ENCODE data around the gene TANGO2.

Gene TANGO2

DNA sequence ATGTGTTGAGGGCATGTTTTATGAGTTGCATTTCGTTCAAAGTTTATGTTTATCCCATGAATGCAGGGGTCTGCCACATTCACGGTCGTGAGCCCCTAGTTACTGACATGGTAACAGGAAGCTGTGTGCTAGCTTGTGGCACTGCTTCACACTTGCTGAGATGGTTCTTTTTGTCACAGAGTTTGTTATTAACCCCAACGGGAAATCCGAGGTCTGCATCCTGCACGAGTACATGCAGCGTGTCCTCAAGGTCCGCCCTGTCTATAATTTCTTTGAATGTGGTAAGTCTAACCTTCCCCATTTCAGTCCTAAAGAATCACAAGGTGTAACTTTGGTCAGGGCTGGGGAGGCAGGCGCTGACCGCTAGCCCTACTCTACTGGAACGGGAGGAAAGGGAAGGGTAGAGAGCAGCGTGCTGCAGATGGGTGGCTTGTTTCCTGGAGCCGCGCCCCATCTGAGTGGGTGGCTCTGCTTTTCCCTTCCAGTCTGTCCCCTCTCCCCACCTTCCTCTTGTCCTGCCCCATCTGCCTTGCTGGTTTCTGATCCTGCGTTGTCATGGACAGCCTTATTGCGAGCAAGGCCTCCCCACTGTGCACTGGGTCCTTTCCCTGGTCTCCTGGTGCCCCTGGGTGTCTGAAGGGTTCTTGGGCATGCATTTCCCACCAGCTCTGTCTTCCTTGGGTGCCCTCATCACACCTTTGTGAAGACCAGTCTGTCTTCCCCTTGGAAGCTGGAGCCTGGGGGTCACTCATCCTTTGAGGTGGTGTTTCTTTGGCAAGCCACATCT is 71.0 kb downstream of the TANGO2 start:
- DNase-seq (ENCODE audit: extremely low spot score, insufficient read length, low read depth): no peak
- no peak for FAIRE-seq

DNA sequence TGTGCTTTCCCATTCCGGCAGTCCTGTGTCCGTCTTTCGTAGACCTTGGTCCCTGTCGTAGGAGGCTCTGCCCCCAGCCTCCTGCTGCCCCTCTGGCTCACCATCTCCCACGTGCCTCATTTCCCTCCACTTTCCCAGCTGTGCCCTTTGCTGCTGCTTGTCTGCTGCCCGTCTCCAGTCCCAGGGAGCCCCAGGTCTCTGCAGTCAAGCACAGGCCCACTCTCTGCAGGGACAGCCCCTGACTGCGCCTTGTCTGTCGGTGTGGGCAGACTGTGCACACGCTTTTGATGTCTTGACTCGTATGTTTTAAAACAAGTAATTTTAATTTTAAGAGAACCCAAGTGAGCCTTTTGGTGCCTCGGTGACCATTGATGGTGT is 71.6 kb downstream of the TANGO2 start:
- DNase-seq (ENCODE audit: extremely low spot score, insufficient read length, low read depth) (no peak), FAIRE-seq (no peak)

DNA sequence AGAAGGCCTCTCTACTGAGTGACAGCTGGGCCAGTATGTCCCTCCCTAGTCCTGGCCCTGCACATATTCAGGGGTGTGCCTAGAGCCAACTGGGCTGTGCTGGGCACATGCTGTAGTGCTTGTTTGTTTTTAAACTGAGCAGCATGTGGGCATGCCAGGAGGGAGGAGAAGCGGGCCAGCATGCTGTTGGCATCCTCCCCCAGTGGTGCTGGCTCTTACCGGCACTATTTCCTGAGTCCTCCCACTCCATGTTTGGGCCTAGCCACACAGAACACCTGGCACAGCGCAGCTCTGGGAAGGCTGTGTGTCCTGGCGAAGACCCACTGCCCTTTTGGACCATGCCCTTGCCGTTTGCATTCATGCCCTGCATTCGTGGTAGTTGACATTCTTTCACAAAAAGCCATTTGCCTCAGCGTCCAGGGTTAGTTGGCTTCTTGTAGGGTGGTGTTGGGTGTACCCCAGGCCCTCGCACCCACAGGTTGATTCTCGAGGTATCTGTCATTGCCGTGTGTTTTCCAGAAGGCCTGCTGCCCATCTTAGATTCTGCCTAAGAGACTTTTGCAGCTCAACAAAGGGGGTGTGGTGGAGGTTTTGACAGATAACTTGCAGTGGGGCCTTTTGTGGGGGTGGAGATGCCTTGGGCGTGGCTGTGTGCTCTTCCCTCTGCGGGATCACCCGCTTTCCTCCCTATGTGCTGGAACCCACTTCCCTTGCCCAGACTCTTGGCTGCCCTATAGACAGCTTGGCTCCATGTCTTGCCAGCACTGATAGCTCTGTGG is 72.7 kb downstream of the TANGO2 start:
- FAIRE-seq (no peak), DNase-seq (ENCODE audit: extremely low spot score, insufficient read length, low read depth) (no peak)

DNA sequence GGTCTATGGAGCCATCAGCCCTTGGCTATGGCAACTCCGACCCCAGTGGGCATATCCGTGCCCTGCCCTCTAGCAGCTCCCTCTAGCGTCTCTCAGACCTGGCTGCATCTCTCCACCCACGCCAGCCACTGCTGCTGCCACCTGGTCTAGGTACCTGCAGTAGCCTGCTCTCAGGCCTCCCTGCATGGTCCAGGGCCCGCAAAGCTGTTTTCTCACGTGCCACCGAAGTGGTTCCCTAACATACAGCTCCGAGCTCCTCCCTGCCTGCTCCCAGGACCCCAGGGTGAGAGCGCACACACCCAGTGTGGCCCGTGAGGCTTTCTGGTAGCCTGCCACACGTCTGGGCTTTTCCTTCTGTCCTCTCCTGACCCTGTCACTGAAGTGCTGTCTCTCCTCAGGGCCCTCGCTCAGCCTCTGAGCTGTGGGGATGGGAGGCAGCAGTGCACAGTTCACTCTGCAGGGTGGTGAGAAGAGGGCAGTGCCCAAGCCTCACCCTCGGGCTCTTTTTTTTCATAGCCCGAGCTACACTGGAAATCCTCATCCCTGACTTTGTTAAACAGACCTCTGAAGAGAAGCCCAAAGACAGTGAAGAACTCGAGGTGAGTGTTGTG is 73.4 kb downstream of the TANGO2 start:
- DNase-seq (ENCODE audit: extremely low spot score, insufficient read length, low read depth) (no peak), FAIRE-seq (no peak)

DNA sequence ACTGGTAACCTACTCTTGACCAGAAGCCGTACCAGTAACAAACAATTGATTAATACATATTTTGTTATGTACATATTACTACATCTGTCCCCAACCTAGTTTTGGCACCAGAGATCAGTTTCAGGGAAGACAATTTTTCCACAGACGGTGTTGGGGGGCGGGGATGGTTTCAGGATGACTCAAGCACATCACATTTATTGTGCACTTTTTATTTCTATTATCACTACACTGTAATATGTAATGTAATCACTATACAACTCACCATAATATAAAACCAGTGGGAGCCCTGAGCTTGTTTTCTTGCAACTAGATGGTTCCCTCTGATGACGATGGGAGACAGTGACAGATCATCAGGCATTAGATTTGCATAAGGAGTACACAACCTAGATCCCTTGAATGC is 74.6 kb downstream of the TANGO2 start:
- FAIRE-seq (no peak), DNase-seq (ENCODE audit: extremely low spot score, insufficient read length, low read depth) (no peak)

DNA sequence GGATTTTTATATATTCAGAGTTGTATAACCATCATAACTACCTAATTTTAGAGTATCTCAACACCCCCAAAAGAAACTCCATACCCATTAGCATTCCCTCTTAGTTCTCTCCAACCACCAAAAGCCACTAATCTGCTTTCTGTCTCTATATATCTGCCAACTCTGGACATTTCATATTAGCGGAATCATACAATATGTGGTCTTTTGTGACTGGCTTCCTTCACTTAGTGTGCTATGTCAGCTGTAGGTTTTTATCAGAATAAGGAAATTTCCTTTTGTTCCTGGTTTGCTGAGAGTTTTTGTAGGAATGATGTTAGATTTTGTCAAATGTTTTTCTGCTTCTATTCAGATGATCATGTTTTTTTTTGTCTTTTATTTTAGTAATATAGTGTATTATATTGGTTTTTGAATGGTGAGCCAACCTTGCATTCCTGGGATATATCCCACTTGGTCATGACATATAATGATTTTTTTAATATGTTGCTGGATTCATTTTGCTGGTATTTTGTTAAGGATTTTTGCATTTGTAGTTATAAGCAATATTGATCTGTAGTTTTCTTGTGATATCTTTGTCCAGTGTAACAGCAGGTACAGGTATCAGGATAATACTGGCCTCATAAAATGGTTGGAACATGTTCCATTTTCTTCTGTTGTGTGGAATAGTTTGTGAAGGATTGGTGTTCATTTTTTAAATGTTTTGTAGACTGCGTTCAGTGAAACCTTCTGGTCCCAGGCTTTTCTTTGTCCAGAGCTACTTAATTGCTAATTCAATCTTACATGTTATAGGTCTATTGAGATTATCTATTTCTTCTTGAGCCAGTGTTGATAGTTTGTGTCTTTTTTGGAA is 75.9 kb downstream of the TANGO2 start:
- FAIRE-seq (no peak), DNase-seq (ENCODE audit: extremely low spot score, insufficient read length, low read depth) (no peak)

DNA sequence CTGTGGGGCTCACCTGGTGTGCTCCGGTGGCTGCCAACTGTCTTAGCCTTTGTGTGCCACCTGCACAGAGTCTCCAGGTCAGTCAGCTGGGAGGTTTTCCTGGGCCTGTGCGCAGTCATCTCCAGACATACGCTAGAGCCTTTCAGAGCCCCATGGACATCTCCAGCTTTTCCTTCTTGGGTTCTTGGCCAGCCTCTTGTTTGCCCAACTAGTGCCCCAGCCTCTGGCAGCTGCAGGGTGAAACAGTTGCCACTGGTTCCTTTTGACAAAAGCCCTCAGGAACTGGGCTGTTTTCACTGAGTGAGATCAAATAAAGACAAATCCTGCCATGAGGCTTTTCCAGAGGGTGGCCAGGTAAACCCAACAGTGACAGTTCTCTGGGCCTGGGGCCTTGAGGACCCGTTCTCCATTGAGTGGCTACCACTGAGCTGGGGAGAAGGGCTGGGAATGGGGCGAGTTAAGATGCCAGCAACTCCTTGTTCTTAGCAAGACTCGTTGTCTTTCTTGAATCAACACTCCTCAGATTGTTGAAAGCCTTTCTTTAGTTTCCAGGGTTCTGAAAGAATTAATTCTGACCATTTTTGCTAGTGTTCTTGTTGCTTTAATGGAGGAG is 78.3 kb downstream of the TANGO2 start:
- DNase-seq (ENCODE audit: extremely low spot score, insufficient read length, low read depth) (no peak), FAIRE-seq (no peak)

DNA sequence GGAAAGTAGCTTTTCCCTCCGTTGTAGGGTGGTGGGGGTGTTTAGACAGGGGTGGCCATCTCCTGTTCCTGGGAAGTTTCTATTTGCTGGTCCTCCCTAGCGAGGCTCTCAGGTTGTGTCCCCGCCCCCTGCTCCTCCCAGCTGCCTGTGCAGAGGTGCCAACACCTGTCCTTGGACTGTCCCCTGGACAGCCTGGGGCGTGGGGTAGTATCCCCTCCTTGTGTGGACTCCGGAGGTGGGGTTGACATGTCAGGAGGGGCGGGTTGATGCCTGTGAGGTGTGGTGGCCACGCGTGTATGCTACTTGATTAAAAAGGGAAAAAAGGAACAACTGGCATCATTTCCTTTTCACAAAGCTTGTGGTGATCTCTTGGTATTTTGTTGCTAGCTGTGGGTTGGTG is 80.7 kb downstream of the TANGO2 start:
- FAIRE-seq: no peak
- DNase-seq (ENCODE audit: extremely low spot score, insufficient read length, low read depth): no peak

DNA sequence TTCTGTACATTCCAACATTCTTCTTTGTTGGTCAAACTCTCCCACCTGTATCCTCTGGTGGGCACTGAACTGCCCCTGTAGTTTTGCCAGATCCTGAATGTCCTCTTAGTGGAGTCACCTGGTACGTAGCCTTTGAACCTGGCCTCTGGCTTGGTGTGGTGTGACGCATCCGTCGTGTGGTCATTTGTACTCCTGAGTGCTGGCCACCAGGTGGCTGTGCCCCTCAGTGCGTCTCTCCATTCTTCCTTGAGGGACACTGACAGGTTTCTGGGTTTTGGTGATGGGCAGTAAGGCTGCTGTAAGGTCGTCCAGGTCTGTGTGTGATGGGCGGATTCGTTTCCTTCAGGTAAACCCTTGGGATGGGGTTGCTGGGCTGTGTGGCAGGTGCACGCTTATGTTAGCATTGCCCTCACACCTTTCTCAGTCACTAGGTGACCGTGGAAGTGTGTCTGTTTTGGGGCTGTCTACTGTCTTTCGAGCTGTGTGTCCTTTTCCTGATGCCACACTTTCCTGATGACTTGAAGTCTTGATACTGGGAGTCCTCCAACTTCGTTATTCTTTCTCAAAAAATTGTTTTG is 81.4 kb downstream of the TANGO2 start:
- FAIRE-seq (no peak), DNase-seq (ENCODE audit: extremely low spot score, insufficient read length, low read depth) (no peak)

DNA sequence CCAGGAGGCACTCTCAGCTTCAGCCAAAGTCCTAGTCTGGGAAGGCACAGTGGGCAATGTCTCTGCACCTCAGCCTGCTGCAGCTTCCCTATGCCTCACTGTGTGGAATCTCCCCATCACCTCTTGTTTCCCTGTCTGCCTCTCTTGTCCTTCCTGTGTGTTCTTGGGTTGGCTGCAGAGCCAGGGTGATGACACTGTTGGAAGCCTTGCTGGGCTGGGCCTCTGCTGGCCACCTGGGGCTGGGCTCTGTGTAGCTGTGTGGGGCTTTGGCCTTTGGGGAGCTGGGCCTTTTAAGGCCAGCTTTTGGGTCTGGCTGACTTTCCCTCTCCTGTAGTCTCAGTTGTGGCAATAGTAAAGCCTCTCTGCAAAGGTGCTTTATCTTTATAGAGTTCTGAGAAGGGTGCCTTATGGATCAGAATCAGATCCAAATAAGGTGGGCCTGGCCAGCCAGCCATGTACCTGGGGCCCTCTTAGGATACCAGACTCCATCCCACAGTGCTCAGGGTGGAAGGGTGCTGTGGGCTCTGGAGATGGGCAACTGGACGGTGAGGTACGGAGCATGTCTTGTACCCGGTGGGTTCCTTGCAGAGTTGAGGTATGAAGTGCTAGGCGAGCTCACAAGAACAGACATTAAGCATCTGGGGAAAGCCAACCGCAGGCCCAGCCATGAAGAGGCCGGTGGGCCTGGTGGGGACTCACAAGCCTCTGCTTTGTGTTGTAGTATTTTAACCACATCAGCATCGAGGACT is 84.7 kb downstream of the TANGO2 start:
- DNase-seq (ENCODE audit: extremely low spot score, insufficient read length, low read depth): no peak
- no peak for FAIRE-seq

DNA sequence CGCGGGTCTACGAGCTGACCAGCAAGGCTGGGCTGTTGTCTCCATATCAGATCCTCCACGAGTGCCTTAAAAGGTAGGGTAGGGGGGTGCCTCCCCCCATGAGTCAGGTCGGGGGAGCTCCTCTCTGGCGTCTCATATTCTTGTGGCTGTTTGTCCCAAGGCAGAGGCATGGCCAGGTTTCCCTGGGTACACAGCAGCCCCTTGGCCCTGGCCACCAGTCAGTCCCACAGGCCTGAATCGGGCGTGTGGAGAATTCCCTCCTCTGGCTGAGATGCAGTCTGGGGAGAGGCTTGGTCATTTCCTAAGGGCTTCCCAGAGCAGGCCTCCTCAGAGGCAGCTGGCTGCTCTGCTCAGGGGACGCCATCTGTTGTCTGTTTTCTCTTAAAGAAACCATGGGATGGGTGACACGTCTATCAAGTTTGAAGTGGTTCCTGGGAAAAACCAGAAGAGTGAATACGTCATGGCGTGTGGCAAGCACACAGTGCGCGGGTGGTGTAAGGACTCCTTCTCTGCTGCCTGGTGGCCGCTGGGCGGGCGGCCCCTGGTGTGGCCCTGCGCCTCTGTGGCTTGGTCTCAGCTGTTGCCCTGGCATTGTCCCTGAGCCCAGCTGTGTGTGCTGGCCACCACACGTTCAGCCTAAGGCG is 85.4 kb downstream of the TANGO2 start:
- DNase-seq (ENCODE audit: extremely low spot score, insufficient read length, low read depth) (no peak), FAIRE-seq (no peak)

DNA sequence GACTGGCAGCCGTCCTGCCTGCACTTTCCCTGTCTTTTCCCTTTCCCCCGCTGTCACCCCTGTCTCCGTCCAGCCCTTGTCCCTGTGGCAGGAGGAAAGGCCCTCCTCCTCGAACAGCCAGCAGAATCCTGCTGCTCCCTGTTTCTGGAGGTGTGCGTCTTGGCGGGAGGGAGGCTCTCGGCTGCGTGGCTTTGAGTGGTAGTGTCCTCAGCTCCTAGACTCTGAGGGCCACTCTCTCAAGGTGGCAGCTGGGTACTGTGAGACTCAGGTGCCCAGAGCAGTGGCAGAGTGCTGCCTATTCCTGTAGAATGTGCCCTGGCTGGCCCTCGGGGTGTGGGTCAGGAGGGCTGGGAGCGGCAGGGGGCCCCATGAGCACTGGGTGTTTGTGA is 85.9 kb downstream of the TANGO2 start:
- DNase-seq (ENCODE audit: extremely low spot score, insufficient read length, low read depth) (no peak), FAIRE-seq (no peak)

DNA sequence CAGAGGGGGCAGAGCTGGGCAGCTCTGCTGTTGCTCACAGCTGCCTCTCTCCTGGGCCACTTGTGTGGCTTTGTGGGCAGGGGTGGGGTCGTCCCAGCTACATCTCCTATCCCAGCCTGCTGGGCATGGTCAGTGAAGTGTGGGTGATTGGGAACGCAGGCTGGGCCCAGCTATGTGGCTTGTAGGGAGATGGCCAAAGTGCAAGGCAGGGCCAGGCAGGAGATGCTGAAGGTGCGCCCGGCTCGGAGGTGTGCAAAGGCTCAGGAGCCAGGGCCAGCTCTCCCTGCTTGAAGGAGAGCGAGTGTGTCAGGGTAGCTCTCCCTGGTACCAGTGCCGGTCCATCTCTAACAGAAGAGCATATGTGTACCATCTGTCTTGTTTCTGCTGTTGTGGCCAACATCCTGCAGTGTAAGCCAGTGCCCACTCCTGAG is 86.6 kb downstream of the TANGO2 start:
- no peak for DNase-seq (ENCODE audit: extremely low spot score, insufficient read length, low read depth)
- no peak for FAIRE-seq

DNA sequence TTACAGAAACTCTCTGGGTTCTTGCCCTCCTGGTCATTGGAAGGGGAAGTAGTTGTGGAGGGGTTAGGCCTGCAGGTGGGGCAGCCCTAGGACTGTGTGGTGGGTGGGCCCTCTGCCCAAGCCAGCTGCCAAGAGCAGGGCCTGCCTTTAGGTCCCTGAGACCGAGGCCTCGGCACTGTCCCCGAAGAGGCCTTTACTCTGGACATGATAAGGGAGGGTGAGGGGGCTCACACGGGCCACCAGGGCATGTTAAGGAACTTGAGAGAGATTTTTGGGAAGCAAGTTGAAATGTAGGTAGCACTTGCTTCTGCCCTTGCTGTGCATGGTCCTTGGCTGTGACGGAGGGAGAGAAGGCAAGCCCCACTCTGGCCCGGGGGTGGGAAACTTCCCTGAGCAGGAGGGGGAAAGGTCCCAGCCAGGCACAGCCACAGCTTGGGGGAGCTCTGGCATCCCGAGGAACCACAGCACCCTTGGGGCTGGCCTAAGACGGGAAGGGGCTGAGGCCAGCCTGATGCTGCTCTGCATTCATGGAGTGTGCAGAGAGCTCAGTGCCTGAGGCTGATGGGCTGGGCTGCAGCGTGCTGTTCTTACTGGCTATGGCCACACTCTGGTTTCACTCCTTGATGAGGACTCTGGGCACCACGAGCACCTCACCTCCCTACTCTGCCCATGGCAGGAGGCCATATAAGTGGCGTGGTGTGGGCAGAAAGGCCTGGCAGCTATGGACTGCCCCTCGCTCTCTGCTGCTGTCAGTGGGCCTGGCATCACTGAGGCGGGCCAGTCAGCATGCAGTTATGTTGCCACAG is 87.2 kb downstream of the TANGO2 start:
- no peak for DNase-seq (ENCODE audit: extremely low spot score, insufficient read length, low read depth)
- FAIRE-seq: no peak

DNA sequence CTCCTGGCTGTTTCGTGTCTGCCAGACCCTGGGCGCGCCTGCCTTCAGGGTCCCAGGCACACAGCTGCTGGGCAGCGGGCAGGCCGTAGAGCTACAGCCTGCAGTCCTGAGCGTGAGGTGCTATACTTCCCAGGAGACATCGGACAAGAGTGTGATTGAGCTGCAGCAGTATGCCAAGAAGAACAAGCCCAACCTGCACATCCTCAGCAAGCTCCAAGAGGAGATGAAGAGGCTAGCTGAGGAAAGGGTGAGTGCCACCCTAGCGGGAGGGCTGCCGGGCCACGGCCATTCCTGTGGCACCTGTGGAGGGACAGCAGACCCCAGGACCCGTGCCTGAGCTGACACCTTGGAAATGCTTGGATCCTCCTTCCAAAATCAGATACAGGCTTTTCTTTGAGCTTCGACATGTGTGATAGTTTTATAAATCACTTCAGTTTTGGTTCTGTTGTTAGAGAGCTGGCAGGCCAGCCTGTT is 87.9 kb downstream of the TANGO2 start:
- FAIRE-seq (no peak), DNase-seq (ENCODE audit: extremely low spot score, insufficient read length, low read depth) (no peak)

DNA sequence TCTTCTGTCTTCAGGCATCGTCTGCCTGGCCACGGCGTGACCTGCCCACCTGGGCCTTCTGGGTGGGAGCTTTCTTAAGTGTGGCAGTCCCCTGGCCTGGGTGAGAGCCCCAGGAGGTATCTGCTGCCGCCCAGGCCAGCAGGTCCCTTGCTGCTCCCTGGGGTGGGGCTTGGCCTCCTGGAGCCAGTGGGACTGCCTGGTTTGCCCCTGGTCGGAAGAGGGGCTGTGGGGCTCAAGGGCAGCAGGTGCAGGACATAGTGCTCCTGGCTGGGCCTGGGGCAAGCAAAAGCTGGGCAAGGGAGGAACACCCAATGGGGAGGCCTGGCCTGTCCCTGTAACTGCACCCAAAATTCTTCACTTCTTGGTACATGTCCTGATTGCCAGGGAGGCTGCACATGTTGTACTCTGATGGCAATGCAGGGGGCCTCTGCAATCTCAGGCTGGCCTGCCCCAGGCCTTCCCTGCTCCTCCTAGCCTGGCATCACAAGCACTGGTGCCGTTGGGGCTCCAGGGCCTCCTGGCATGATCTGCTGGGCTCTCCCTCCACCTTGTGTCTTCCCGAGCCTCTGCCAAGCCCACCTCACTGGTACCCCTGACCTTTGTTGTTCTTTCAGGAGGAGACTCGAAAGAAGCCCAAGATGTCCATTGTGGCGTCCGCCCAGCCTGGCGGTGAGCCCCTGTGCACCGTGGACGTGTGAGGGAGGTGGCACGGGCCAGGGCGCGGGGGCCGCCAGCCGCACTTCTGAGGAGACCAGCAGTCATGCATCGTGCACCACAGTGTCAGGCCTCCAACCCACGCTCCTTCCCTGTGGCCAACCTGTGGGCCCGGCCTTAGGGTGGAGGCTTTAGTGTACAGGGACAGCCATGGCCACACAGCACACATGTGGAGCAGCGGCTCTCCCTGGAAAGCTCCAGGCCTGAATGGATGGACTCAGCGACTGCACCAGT is 88.8 kb downstream of the TANGO2 start:
- no peak for DNase-seq (ENCODE audit: extremely low spot score, insufficient read length, low read depth)
- FAIRE-seq: no peak
